ENCODE measurements around the gene BRAF. TPM values are rescaled to one million over a fixed set of nuclear protein-coding genes. Genes with fewer than 3 reads are reported as not detected.

Gene BRAF
- total RNA-seq, 1 donor from 2014 or later = 48.0 TPM

DNA sequence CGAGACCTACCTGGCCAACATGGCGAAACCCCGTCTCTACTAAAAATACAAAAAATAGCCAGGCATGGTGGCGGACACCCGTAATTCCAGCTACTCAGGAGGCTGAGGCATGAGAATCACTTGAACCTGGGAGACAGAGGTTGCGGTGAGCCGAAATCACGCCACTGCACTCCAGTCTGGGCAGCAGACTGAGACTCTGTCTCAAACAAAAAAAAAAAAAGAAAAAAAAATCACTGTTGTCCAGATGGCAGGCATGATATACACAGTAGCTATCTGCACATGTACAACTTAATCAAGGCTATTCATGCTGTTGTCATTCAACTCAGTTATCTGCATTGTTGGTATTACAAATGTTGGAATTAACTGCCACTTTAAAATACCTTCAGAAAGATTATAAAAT is 55.3 kb downstream of the BRAF start:
- Histone ChIP-seq H2AFZ (replicated peaks) (no peak overlapping the region), H3K9ac (no peak overlapping the region), H3K4me1 (no peaks in the 10 kb centered on the region), H3K27ac (no peak overlapping the region), H3K4me2 (no peak overlapping the region), H3K79me2 (ENCODE audit: low read depth) (peaks cover 100% of the 10 kb centered on the region), H3K36me3 (no peaks in the 10 kb centered on the region), H3K9me3 (ENCODE audit: low read depth) (no peaks in the 10 kb centered on the region), H3F3A (ENCODE audit: low read depth) (no peaks in the 10 kb centered on the region), H3K27me3 (no peaks in the 10 kb centered on the region), H4K20me1 (ENCODE audit: low read depth) (peaks cover 4% of the 10 kb centered on the region), H3K4me3 (no peak overlapping the region)
- peaks cover 2% of the 10 kb centered on the region for H3K27me3 Mint-ChIP-seq (ENCODE audit: insufficient read depth, low read depth)
- no peak overlapping the region for H3K4me3 Mint-ChIP-seq
- no peak for DNase-seq (ENCODE audit: low spot score)
- H3K36me3 Mint-ChIP-seq = peaks cover 23% of the 10 kb centered on the region
- TF ChIP-seq EZH2 (IDR thresholded peaks at IDR 0.05) = no peak
- no peak for TF ChIP-seq CTCF (IDR thresholded peaks at IDR 0.05)
- no peak for TF ChIP-seq EZH2phosphoT487 (IDR thresholded peaks at IDR 0.05)
- no peaks in the 10 kb centered on the region for H3K4me1 Mint-ChIP-seq
- no peak overlapping the region for H3K27ac Mint-ChIP-seq
- peaks cover 18% of the 10 kb centered on the region for H3K9me3 Mint-ChIP-seq

GRCh38 chr7:140867467-140868462 is 57.0 kb downstream of the BRAF start:
- H3K27me3 ChIP-seq = no peaks in the 10 kb centered on the region
- no peaks in the 10 kb centered on the region for H3K4me1 ChIP-seq
- H3K79me2 ChIP-seq (ENCODE audit: low read depth) = peaks cover 100% of the 10 kb centered on the region
- TF ChIP-seq CTCF (IDR thresholded peaks at IDR 0.05) (no peak), EZH2 (IDR thresholded peaks at IDR 0.05) (no peak), EZH2phosphoT487 (IDR thresholded peaks at IDR 0.05) (no peak)
- no peaks in the 10 kb centered on the region for H3K36me3 ChIP-seq
- H3K9me3 ChIP-seq (ENCODE audit: low read depth) = no peaks in the 10 kb centered on the region
- Mint-ChIP-seq H3K9me3 (peaks cover 15% of the 10 kb centered on the region), H3K4me1 (no peaks in the 10 kb centered on the region), H3K4me3 (no peak overlapping the region), H3K36me3 (peaks cover 23% of the 10 kb centered on the region), H3K27me3 (ENCODE audit: insufficient read depth, low read depth) (no peaks in the 10 kb centered on the region), H3K27ac (no peak overlapping the region)
- no peak overlapping the region for H2AFZ ChIP-seq (replicated peaks)
- H3K4me2 ChIP-seq = no peak overlapping the region
- no peaks in the 10 kb centered on the region for H3F3A ChIP-seq (ENCODE audit: low read depth)
- no peak overlapping the region for H3K27ac ChIP-seq
- H3K9ac ChIP-seq = no peak overlapping the region
- H3K4me3 ChIP-seq = no peak overlapping the region
- peaks cover 4% of the 10 kb centered on the region for H4K20me1 ChIP-seq (ENCODE audit: low read depth)
- no peak for DNase-seq (ENCODE audit: low spot score)

GRCh38 chr7:140866926-140867325 is 57.8 kb downstream of the BRAF start:
- H3K4me3 ChIP-seq = no peak overlapping the region
- H4K20me1 ChIP-seq (ENCODE audit: low read depth) = peaks cover 7% of the 10 kb centered on the region
- no peaks in the 10 kb centered on the region for H3F3A ChIP-seq (ENCODE audit: low read depth)
- no peaks in the 10 kb centered on the region for H3K27me3 Mint-ChIP-seq (ENCODE audit: insufficient read depth, low read depth)
- H3K79me2 ChIP-seq (ENCODE audit: low read depth) = peaks cover 100% of the 10 kb centered on the region
- no peak overlapping the region for H3K27ac ChIP-seq
- no peak overlapping the region for H3K4me2 ChIP-seq
- no peaks in the 10 kb centered on the region for H3K9me3 ChIP-seq (ENCODE audit: low read depth)
- no peak for TF ChIP-seq EZH2 (IDR thresholded peaks at IDR 0.05)
- TF ChIP-seq CTCF (IDR thresholded peaks at IDR 0.05) = no peak
- TF ChIP-seq EZH2phosphoT487 (IDR thresholded peaks at IDR 0.05) = no peak
- H2AFZ ChIP-seq (replicated peaks) = no peak overlapping the region
- peaks cover 23% of the 10 kb centered on the region for H3K36me3 Mint-ChIP-seq
- DNase-seq (ENCODE audit: low spot score) = no peak
- peaks cover 15% of the 10 kb centered on the region for H3K9me3 Mint-ChIP-seq
- no peaks in the 10 kb centered on the region for H3K27me3 ChIP-seq
- peaks cover 4% of the 10 kb centered on the region for H3K4me1 ChIP-seq
- H3K9ac ChIP-seq = no peak overlapping the region
- H3K36me3 ChIP-seq = no peaks in the 10 kb centered on the region
- H3K4me1 Mint-ChIP-seq = no peaks in the 10 kb centered on the region
- H3K4me3 Mint-ChIP-seq = no peak overlapping the region
- no peak overlapping the region for H3K27ac Mint-ChIP-seq
